GM12891 (cell line): ENCODE measurements around the gene TTC23. TPM values are rescaled to one million over a fixed set of nuclear protein-coding genes. Genes with fewer than 3 reads are reported as not detected.

Experiments
- DNase-seq: peaks from one replicate; pipeline ENCODE4 v3.0.0; 2011; ENCODE audit warnings: low spot score; ENCODE audit not compliant: insufficient read length
- FAIRE-seq: peaks from 2 replicates; lab custom pipeline; 2011; peaks lifted over from hg19 to GRCh38; lab: Jason Lieb, UNC
- PAX5 ChIP-seq: IDR thresholded peaks from 2 replicates; pipeline ENCODE4 v1.6.1; 2011; ENCODE audit warnings: low read length, moderate library complexity, mild to moderate bottlenecking; ENCODE audit not compliant: insufficient read depth, severe bottlenecking
- POLR2A ChIP-seq: IDR thresholded peaks from 2 replicates; pipeline ENCODE4 v1.6.1; 2011; ENCODE audit warnings: low read depth, low read length, control low read depth
- POLR2AphosphoS5 ChIP-seq: IDR thresholded peaks from 2 replicates; pipeline ENCODE4 v1.6.1; 2011; ENCODE audit warnings: low read depth, low read length, control low read depth
- POU2F2 ChIP-seq: IDR thresholded peaks from 2 replicates; pipeline ENCODE4 v1.6.1; 2011; ENCODE audit warnings: low read depth, mild to moderate bottlenecking, control low read depth, low read length, moderate library complexity
- SPI1 ChIP-seq: IDR thresholded peaks from 2 replicates; pipeline ENCODE4 v1.6.1; 2011; ENCODE audit warnings: low read depth, low read length, control low read depth
- TAF1 ChIP-seq: IDR thresholded peaks from 2 replicates; pipeline ENCODE4 v1.6.1; 2011; ENCODE audit warnings: low read depth, low read length, control low read depth
- polyA plus RNA-seq: library from polyadenylated mRNA; unstranded; fragments of >200 nt; gene quantifications from one replicate; pipeline ENCODE4 v1.2.1, GENCODE V29; 2012; ENCODE audit warnings: low read depth, missing spikeins, inconsistent platforms; ENCODE audit not compliant: missing spikeins

TTC23 gene
- 2.6 TPM for polyA plus RNA-seq

GRCh38 chr15:99249270-99249841 is at the start of gene TTC23:
TTC23 (minus strand) TSS chr15:99249581; CDS start chr15:99228712, 20,869 bp downstream.
- DNase-seq (no peak), FAIRE-seq (no peak)

GRCh38 chr15:99296386-99296785 is 47.0 kb upstream of the TTC23 start:
- TF ChIP-seq PAX5 (no peak), SPI1 (no peak), POLR2AphosphoS5 (no peak), POU2F2 (no peak), TAF1 (no peak), POLR2A (no peak)
- FAIRE-seq (no peak), DNase-seq (no peak)

More at GRCh38 chr15:99249270-99249841, at the start of gene TTC23:
- TF ChIP-seq TAF1 (no peak), POU2F2 (no peak), POLR2A (no peak), SPI1 (no peak), POLR2AphosphoS5 (no peak), PAX5 (no peak)

GRCh38 chr15:99295840-99296239 is 46.5 kb upstream of the TTC23 start:
- no peak for TF ChIP-seq PAX5
- TF ChIP-seq POLR2AphosphoS5, result no peak
- no peak for TF ChIP-seq POLR2A
- no peak for TF ChIP-seq POU2F2
- TF ChIP-seq TAF1, result no peak
- TF ChIP-seq SPI1, result no peak
- FAIRE-seq (no peak), DNase-seq (no peak)

GRCh38 chr15:99291643-99292042 is 42.3 kb upstream of the TTC23 start:
- FAIRE-seq (no peak), DNase-seq (no peak)
- no peak for TF ChIP-seq TAF1
- TF ChIP-seq PAX5, result no peak

GRCh38 chr15:99283717-99284116 is 34.3 kb upstream of the TTC23 start:
- TF ChIP-seq TAF1, result no peak
- no peak for TF ChIP-seq POLR2A
- TF ChIP-seq POU2F2, result no peak
- no peak for TF ChIP-seq PAX5
- no peak for TF ChIP-seq POLR2AphosphoS5
- no peak for TF ChIP-seq SPI1
- no peak for DNase-seq
- no peak for FAIRE-seq

GRCh38 chr15:99282586-99282985 is 33.2 kb upstream of the TTC23 start:
- FAIRE-seq, result no peak
- no peak for TF ChIP-seq POLR2A
- TF ChIP-seq SPI1, result no peak
- TF ChIP-seq PAX5, result no peak
- TF ChIP-seq TAF1, result no peak

GRCh38 chr15:99282121-99282520 is 32.7 kb upstream of the TTC23 start:
- no peak for FAIRE-seq
- DNase-seq, result no peak

More at GRCh38 chr15:99282586-99282985, 33.2 kb upstream of the TTC23 start:
- DNase-seq, result no peak

GRCh38 chr15:99279827-99280226 is 30.4 kb upstream of the TTC23 start:
- no peak for TF ChIP-seq POLR2A
- TF ChIP-seq POLR2AphosphoS5, result no peak
- no peak for TF ChIP-seq SPI1
- no peak for TF ChIP-seq POU2F2
- TF ChIP-seq PAX5, result no peak
- no peak for DNase-seq

More at GRCh38 chr15:99282121-99282520, 32.7 kb upstream of the TTC23 start:
- no peak for TF ChIP-seq POU2F2
- TF ChIP-seq POLR2A, result no peak
- no peak for TF ChIP-seq TAF1
- no peak for TF ChIP-seq POLR2AphosphoS5
- TF ChIP-seq PAX5, result no peak
- TF ChIP-seq SPI1, result no peak

GRCh38 chr15:99279290-99279689 is 29.9 kb upstream of the TTC23 start:
- peak; percentile 5 for FAIRE-seq

More at GRCh38 chr15:99279827-99280226, 30.4 kb upstream of the TTC23 start:
- no peak for FAIRE-seq

GRCh38 chr15:99275525-99276128 is 26.2 kb upstream of the TTC23 start:
- peak; percentile 87 for FAIRE-seq
- no peak for DNase-seq
- TF ChIP-seq TAF1 (no peak), POU2F2 (no peak), POLR2AphosphoS5 (no peak), POLR2A (no peak), SPI1 (no peak), PAX5 (no peak)

More at GRCh38 chr15:99279290-99279689, 29.9 kb upstream of the TTC23 start:
- TF ChIP-seq POU2F2, result no peak
- no peak for TF ChIP-seq TAF1
- no peak for TF ChIP-seq POLR2AphosphoS5
- TF ChIP-seq PAX5, result no peak
- TF ChIP-seq POLR2A, result no peak
- TF ChIP-seq SPI1, result no peak
- DNase-seq, result no peak
